Transverse colon (tissue), 4 donors: ENCODE results near the gene FN3K. TPM values are rescaled to one million over a fixed set of nuclear protein-coding genes. Genes with fewer than 3 reads are reported as not detected.

Source experiments
- DNase-seq: peaks from one replicate; pipeline ENCODE4 v3.0.0-alpha.2; 2019
- H3K27ac ChIP-seq, 4 donors: fragments of 200-600 bp; sonication (generic); 2 replicates each; pipeline ENCODE4 v1.5.1; 2016 to 2018; ENCODE audit warnings: inconsistent platforms in 4 of 4
- H3K27me3 ChIP-seq: fragments of 200-600 bp; sonication (generic); 2 replicates; pipeline ENCODE4 v1.5.1; 2017; ENCODE audit warnings: inconsistent platforms
- H3K36me3 ChIP-seq, 4 donors: fragments of 200-600 bp; sonication (generic); 2 replicates each; pipeline ENCODE4 v1.5.1; 2017 to 2019; ENCODE audit warnings: inconsistent platforms in 4 of 4
- H3K4me1 ChIP-seq, 4 donors: fragments of 200-600 bp; sonication (generic); 2 replicates each; pipeline ENCODE4 v1.5.1; 2017 to 2020; ENCODE audit warnings: inconsistent platforms in 4 of 4
- H3K4me3 ChIP-seq, 4 donors: fragments of 200-600 bp; sonication (generic); 1 replicate in 1 of 4; 2 replicates in 3 of 4; pipeline versions ENCODE4 v1.5.1 to v1.6.1; 2017 to 2019; ENCODE audit warnings: inconsistent platforms in 4 of 4
- H3K9me3 ChIP-seq, 2 donors: fragments of 200-600 bp; sonication (generic); 2 replicates each; pipeline ENCODE4 v1.5.1; 2017 to 2019; ENCODE audit warnings: inconsistent platforms in 2 of 2
- EP300 ChIP-seq: sonication (generic); formaldehyde crosslinking; IDR thresholded peaks from one replicate; pipeline ENCODE4 v1.6.1; 2017; ENCODE audit warnings: antibody characterized with exemption, low read depth
- POLR2A ChIP-seq: fragments of 450-650 bp; IDR thresholded peaks from one replicate; pipeline ENCODE4 v1.6.1; 2016; ENCODE audit warnings: antibody characterized with exemption, mild to moderate bottlenecking, moderate library complexity
- POLR2AphosphoS5 ChIP-seq, 3 donors: sonication (generic); formaldehyde crosslinking; IDR thresholded peaks; one replicate each; pipeline ENCODE4 v1.6.1; 2016; ENCODE audit warnings: antibody characterized with exemption in 3 of 3
- WGBS, 2 donors: methylation state at CpG; one replicate each; pipeline ENCODE4 v1.1.5; 2018; ENCODE audit warnings: low coverage in 1 of 2; 5-methylcytosine and 5-hydroxymethylcytosine counted together
- in situ Hi-C, 4 donors: fragments of 200-750 bp; cut with MboI; loops; one replicate each; pipeline versions ENCODE4 v1.15.0 to v1.15.1; 2017; ENCODE audit warnings: low sequenced_read_pairs in 3 of 4, low pct_ligation_motif_present in 1 of 4, low pct_unique_long_range_greater_than_20kb in 1 of 4
- intact Hi-C: fragments of 100-400 bp; cut with DNase I; formaldehyde crosslinking; loops from one replicate; pipeline ENCODE4 v1.15.1; 2023; ENCODE audit warnings: low total_unique reads
- total RNA-seq, 4 donors: library from RNA; depleted of rRNA; stranded (reverse); fragments of >200 nt; gene quantifications; one replicate each; pipeline ENCODE4 v1.1.0, GENCODE V29; 2016
- TF ChIP-seq, protein P1 (sequence below), 5 experiments: fragments of 200-600 bp in 3 of 5; fragments of 450-650 bp in 2 of 5; sonication (generic) in 3 of 5; IDR thresholded peaks; 1 replicate in 2 of 5; 2 replicates in 3 of 5; pipeline ENCODE4 v1.5.1; 2016 to 2017; ENCODE audit warnings: antibody characterized with exemption in 5 of 5, inconsistent platforms in 3 of 5, mild to moderate bottlenecking in 2 of 5, moderate library complexity in 1 of 5

Gene FN3K
- total RNA-seq, 4 donors from 2014 or later: 11.2 to 33.0 (median 26.2) TPM

GRCh38 chr17:82709676-82710498 is 25.5 kb upstream of the FN3K start:
- H3K9me3 ChIP-seq: no peaks in the 10 kb centered on the region
- 87% methylated on average over 25 of the region's 25 CpGs; no CpG with 5 or more reads in 1 of the 2 donors for WGBS, 2 donors
- no peaks in the 10 kb centered on the region for H3K36me3 ChIP-seq
- H3K4me1 ChIP-seq: peaks cover 0 to 8% (median 1%) of the 10 kb centered on the region in 4 donors
- H3K4me3 ChIP-seq: no peak overlapping the region
- TF ChIP-seq, protein P1, sequence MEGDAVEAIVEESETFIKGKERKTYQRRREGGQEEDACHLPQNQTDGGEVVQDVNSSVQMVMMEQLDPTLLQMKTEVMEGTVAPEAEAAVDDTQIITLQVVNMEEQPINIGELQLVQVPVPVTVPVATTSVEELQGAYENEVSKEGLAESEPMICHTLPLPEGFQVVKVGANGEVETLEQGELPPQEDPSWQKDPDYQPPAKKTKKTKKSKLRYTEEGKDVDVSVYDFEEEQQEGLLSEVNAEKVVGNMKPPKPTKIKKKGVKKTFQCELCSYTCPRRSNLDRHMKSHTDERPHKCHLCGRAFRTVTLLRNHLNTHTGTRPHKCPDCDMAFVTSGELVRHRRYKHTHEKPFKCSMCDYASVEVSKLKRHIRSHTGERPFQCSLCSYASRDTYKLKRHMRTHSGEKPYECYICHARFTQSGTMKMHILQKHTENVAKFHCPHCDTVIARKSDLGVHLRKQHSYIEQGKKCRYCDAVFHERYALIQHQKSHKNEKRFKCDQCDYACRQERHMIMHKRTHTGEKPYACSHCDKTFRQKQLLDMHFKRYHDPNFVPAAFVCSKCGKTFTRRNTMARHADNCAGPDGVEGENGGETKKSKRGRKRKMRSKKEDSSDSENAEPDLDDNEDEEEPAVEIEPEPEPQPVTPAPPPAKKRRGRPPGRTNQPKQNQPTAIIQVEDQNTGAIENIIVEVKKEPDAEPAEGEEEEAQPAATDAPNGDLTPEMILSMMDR (IDR thresholded peaks at IDR 0.05): no peak
- TF ChIP-seq POLR2A (no peak), POLR2AphosphoS5 (IDR thresholded peaks at IDR 0.05) (no peak), EP300 (no peak)
- in situ Hi-C loops: no loop called here
- no peak overlapping the region for H3K27ac ChIP-seq
- intact Hi-C loops: no loop called here
- DNase-seq: no peak
- no peaks in the 10 kb centered on the region for H3K27me3 ChIP-seq

- no peak for DNase-seq
- no peaks in the 10 kb centered on the region for H3K36me3 ChIP-seq
- H3K27ac ChIP-seq: no peak overlapping the region
- intact Hi-C loops (no loop called here), in situ Hi-C loops (no loop called here)
- WGBS, 2 donors: 54 to 69% methylated on average over 4 to 26 of the region's 29 CpGs
- H3K27me3 ChIP-seq: no peaks in the 10 kb centered on the region
- H3K4me3 ChIP-seq: no peak overlapping the region
- H3K4me1 ChIP-seq: peaks cover 0 to 7% (median under 1%) of the 10 kb centered on the region in 4 donors
- TF ChIP-seq EP300 (no peak), POLR2A (no peak), POLR2AphosphoS5 (IDR thresholded peaks at IDR 0.05) (no peak)
- TF ChIP-seq, protein P1 (IDR thresholded peaks at IDR 0.05): no peak
- H3K9me3 ChIP-seq: no peaks in the 10 kb centered on the region
Measured at GRCh38 chr17:82710499-82711232, 24.7 kb upstream of the FN3K start.

GRCh38 chr17:82713071-82713723 is 22.2 kb upstream of the FN3K start:
- TF ChIP-seq POLR2AphosphoS5 (IDR thresholded peaks at IDR 0.05) (no peak), EP300 (no peak), POLR2A (no peak)
- TF ChIP-seq, protein P1 (IDR thresholded peaks at IDR 0.05): no peak
- WGBS, 2 donors: 80 to 92% methylated on average over 2 to 35 of the region's 35 CpGs
- intact Hi-C loops (no loop called here), in situ Hi-C loops (no loop called here)
- no peak overlapping the region for H3K4me3 ChIP-seq
- DNase-seq: no peak
- H3K9me3 ChIP-seq: no peaks in the 10 kb centered on the region
- no peaks in the 10 kb centered on the region for H3K27me3 ChIP-seq
- H3K4me1 ChIP-seq: peaks cover 9 to 17% (median 14%) of the 10 kb centered on the region in 4 donors
- H3K27ac ChIP-seq: no peak overlapping the region
- no peaks in the 10 kb centered on the region for H3K36me3 ChIP-seq
